ENCODE results near the gene TRPV2. TPM values are rescaled to one million over a fixed set of nuclear protein-coding genes. Genes with fewer than 3 reads are reported as not detected.

TRPV2 gene
- total and polyA plus RNA-seq, 9 of the 15 experiments (the other 6 are each of a cell fraction or from before 2014, with no cell fraction given), result 10.0 to 97.5 (median 30.3) TPM

GRCh38 chr17:16479264-16479663 is 63.9 kb downstream of the TRPV2 start:
- H3K27me3 ChIP-seq (ENCODE audit: control insufficient read depth in 2 of 2, insufficient read depth in 2 of 2, low read length in 2 of 2), result peaks cover 0 to 18% of the 10 kb centered on the region in 2 experiments; a peak in 2 of 5 replicates
- FAIRE-seq, result no peak
- no peaks in the 10 kb centered on the region for H3K79me2 ChIP-seq (ENCODE audit: control insufficient read depth, insufficient read depth, low read length)
- H3K27ac ChIP-seq (ENCODE audit: extremely low read depth, low read depth, low read length), result no peak overlapping the region
- H3K9me1 ChIP-seq (ENCODE audit: control insufficient read depth, insufficient read depth, low read length), result no peaks in the 10 kb centered on the region
- ATAC-seq, result no peak
- no peak overlapping the region for H3K9ac ChIP-seq (ENCODE audit: insufficient read depth in 1 of 2, low read depth in 2 of 2, low read length in 2 of 2)
- BruUV-seq (replicated peaks), result no TSS peak
- WGBS (ENCODE audit: insufficient coverage, low coverage, missing lambda C conversion rate), result 11% methylated on average over 2 of the region's 2 CpGs
- intact Hi-C loops (cut with micrococcal nuclease), result no loop called here
- ChIA-PET POLR2A (interaction anchor here (0.6 kb wide), 1 partner anchor 697 kb away, joined by 3 read pairs; no protein-coding TSS in a partner anchor), CTCF (ENCODE audit: low intra/inter-chr PET ratio) (no interaction called here)
- H3K4me1 ChIP-seq (replicated peaks in 1 of 2; ENCODE audit: control insufficient read depth in 2 of 2, insufficient read depth in 2 of 2, low read length in 2 of 2), result peaks cover 0 to 4% of the 10 kb centered on the region in 2 experiments; a peak in 1 of 5 replicates
- no peaks in the 10 kb centered on the region; the same call in 1 of the 2 replicates for H4K20me1 ChIP-seq (replicated peaks; ENCODE audit: control insufficient read depth, insufficient read depth, low read length)
- no peak overlapping the region for H3K4me3 ChIP-seq
- no peak for DNase-seq (ENCODE audit: extremely low read depth in 1 of 4, low spot score in 3 of 4)
- H3K36me3 ChIP-seq (ENCODE audit: control insufficient read depth, insufficient read depth, low read length), result no peaks in the 10 kb centered on the region
- H3K9me3 ChIP-seq (replicated peaks; ENCODE audit: control insufficient read depth, insufficient read depth, low read depth, low read length), result no peaks in the 10 kb centered on the region
- TF ChIP-seq TOE1 (IDR thresholded peaks at IDR 0.05; ENCODE audit: borderline replicate concordance) (no peak), TOE1 (CRISPR knock-in tag; IDR thresholded peaks at IDR 0.05; ENCODE audit: borderline replicate concordance, low read depth) (no peak), U2AF2 (optimal IDR thresholded peaks at IDR 0.05; ENCODE audit: low read depth, low read length) (no peak), ASH1L (IDR thresholded peaks at IDR 0.05; ENCODE audit: borderline replicate concordance, low read depth, partially characterized antibody) (no peak), MEF2A (IDR thresholded peaks at IDR 0.05; ENCODE audit: control insufficient read depth, low read depth, low read length) (no peak), MEF2D (tag; conservative IDR thresholded peaks at IDR 0.05; ENCODE audit: low read depth) (no peak), ZNF445 (CRISPR knock-in tag; IDR thresholded peaks at IDR 0.05; ENCODE audit: low read depth) (no peak), ZNF174 (CRISPR knock-in tag; IDR thresholded peaks at IDR 0.05) (no peak)
- H2AFZ ChIP-seq (ENCODE audit: low read depth, low read length), result no peak overlapping the region
- H3K4me2 ChIP-seq (ENCODE audit: insufficient read depth, low read length), result no peak overlapping the region
- in situ Hi-C loops (cut with MboI), result no loop called here
